Measurements from ENCODE around the gene DNAL1.

- TF ChIP-seq E2F1 (CRISPR knock-in tag; IDR thresholded peaks at IDR 0.05) (no peak), USF2 (CRISPR knock-in tag; IDR thresholded peaks at IDR 0.05) (no peak), JUN (CRISPR knock-in tag; IDR thresholded peaks at IDR 0.05) (no peak), EMX1 (CRISPR knock-in tag; IDR thresholded peaks at IDR 0.05) (no peak), FOXP4 (CRISPR knock-in tag; IDR thresholded peaks at IDR 0.05) (no peak), SMAD3 (CRISPR knock-in tag; IDR thresholded peaks at IDR 0.05; ENCODE audit: borderline replicate concordance) (no peak), STAT6 (CRISPR knock-in tag; conservative IDR thresholded peaks at IDR 0.05; ENCODE audit: low read depth) (no peak), CREM (CRISPR knock-in tag; IDR thresholded peaks at IDR 0.05) (no peak), ATF3 (CRISPR knock-in tag; conservative IDR thresholded peaks at IDR 0.05) (no peak), ETV6 (CRISPR knock-in tag; IDR thresholded peaks at IDR 0.05) (no peak), PREB (CRISPR knock-in tag; IDR thresholded peaks at IDR 0.05; ENCODE audit: borderline replicate concordance) (no peak)
- TF ChIP-seq, protein P1, sequence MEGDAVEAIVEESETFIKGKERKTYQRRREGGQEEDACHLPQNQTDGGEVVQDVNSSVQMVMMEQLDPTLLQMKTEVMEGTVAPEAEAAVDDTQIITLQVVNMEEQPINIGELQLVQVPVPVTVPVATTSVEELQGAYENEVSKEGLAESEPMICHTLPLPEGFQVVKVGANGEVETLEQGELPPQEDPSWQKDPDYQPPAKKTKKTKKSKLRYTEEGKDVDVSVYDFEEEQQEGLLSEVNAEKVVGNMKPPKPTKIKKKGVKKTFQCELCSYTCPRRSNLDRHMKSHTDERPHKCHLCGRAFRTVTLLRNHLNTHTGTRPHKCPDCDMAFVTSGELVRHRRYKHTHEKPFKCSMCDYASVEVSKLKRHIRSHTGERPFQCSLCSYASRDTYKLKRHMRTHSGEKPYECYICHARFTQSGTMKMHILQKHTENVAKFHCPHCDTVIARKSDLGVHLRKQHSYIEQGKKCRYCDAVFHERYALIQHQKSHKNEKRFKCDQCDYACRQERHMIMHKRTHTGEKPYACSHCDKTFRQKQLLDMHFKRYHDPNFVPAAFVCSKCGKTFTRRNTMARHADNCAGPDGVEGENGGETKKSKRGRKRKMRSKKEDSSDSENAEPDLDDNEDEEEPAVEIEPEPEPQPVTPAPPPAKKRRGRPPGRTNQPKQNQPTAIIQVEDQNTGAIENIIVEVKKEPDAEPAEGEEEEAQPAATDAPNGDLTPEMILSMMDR (IDR thresholded peaks at IDR 0.05): no peak
- TF ChIP-seq, protein P2, sequence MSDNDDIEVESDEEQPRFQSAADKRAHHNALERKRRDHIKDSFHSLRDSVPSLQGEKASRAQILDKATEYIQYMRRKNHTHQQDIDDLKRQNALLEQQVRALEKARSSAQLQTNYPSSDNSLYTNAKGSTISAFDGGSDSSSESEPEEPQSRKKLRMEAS (CRISPR knock-in tag; IDR thresholded peaks at IDR 0.05): no peak
Measured at GRCh38 chr14:73630009-73630780, 14.6 kb upstream of the DNAL1 start.
